Peyer's patch (tissue), 4 donors: ENCODE data around the gene GAS6.

ENCODE experiments used
- POLR2A ChIP-seq, 2 donors: fragments of 450-650 bp; IDR thresholded peaks; one replicate each; pipeline ENCODE4 v1.5.1; 2017; ENCODE audit warnings: antibody characterized with exemption in 2 of 2, mild to moderate bottlenecking in 2 of 2, moderate library complexity in 2 of 2
- TF ChIP-seq, protein P1 (sequence below), 6 experiments: fragments of 450-650 bp in 4 of 6; fragments of 200-600 bp in 2 of 6; sonication (generic) in 1 of 6; IDR thresholded peaks; one replicate each; pipeline ENCODE4 v1.5.1; 2017 to 2019; ENCODE audit warnings: antibody characterized with exemption in 6 of 6, mild to moderate bottlenecking in 3 of 6, moderate library complexity in 1 of 6

DNA sequence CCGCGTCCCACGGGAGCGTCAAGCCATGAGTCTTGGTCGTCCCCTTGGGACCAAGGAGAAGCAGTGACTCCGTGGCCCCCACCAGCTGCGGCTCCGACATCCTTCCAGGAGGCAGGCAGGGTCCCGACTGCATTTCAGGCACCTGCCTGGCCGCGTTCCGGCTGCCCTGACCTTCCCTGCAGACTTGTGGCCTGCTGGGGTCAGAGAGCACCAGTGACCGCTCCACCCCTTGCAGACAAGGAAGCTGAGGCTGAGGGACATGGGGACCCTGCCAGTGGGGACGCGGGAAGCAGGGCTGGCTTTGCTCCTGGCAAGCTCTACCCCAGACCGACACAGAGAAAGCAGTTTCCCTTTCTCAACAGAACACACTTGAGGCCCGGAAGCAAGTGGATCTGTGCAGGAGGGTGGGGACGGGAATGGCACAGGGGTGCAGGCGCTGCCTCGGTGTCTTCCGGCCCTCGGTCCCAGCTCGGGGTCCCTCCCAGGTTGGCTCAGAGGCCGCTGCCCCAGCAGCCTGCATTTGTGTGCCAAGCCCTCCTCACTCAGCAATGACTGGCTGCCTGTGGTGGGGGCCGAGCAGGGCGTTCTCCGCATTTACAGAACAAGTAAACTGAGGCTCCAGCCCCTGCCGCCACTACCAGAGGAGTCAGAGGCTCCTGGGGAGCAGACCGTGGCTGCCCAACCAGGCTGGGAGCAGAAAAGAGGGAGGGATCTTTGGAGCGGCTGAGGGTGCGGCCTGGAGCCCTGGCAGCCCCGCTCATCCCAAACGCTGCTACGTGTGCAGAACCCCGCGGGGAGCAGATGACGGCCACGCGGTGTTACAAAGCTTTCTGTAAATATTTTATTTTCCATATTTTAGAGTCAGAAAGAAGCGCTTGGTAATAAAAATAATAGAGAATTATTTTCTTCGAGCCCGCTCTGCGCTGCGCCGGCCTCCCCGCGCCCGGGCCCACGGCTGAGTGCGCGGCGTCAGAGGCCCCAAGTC is 43.9 kb downstream of the GAS6 start:
- no peak for TF ChIP-seq POLR2A (IDR thresholded peaks at IDR 0.05)
- TF ChIP-seq, protein P1, sequence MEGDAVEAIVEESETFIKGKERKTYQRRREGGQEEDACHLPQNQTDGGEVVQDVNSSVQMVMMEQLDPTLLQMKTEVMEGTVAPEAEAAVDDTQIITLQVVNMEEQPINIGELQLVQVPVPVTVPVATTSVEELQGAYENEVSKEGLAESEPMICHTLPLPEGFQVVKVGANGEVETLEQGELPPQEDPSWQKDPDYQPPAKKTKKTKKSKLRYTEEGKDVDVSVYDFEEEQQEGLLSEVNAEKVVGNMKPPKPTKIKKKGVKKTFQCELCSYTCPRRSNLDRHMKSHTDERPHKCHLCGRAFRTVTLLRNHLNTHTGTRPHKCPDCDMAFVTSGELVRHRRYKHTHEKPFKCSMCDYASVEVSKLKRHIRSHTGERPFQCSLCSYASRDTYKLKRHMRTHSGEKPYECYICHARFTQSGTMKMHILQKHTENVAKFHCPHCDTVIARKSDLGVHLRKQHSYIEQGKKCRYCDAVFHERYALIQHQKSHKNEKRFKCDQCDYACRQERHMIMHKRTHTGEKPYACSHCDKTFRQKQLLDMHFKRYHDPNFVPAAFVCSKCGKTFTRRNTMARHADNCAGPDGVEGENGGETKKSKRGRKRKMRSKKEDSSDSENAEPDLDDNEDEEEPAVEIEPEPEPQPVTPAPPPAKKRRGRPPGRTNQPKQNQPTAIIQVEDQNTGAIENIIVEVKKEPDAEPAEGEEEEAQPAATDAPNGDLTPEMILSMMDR (IDR thresholded peaks at IDR 0.05), result no peak
